ENCODE data around the gene DENND1A. TPM values are rescaled to one million over a fixed set of nuclear protein-coding genes. Genes with fewer than 3 reads are reported as not detected.
"Not testable (repeated sequence)": the region's sequence is repeated elsewhere in the genome, so short reads cannot be mapped to it uniquely, and the experiment has no call there.

Gene DENND1A
- total and polyA plus RNA-seq, 8 donors = 4.4 to 109 (median 21.4) TPM

DNA sequence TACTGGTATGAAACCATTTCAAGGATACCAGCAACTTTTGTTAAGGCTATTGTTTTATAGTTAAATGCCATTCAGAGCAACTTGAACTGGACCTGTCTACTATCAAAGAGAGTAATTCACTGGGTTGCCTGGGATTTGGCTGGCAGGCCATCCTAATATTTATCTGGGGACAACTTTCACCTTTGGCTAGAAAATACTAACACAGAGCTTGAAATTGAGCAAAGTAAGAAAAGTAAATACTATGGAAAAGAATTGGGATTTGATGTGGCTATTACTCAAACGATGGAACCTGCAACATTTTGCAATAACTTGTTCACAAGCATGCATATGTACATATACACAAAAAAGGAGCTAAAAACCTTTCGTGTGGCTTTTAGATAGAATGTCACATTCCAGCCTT lies 191.3 kb downstream of the DENND1A start:
- peaks cover 9 to 32% (median 22%) of the 10 kb centered on the region in 4 donors for H3K4me1 ChIP-seq
- TF ChIP-seq EP300 (IDR thresholded peaks at IDR 0.05) = no peak
- TF ChIP-seq, protein P1, sequence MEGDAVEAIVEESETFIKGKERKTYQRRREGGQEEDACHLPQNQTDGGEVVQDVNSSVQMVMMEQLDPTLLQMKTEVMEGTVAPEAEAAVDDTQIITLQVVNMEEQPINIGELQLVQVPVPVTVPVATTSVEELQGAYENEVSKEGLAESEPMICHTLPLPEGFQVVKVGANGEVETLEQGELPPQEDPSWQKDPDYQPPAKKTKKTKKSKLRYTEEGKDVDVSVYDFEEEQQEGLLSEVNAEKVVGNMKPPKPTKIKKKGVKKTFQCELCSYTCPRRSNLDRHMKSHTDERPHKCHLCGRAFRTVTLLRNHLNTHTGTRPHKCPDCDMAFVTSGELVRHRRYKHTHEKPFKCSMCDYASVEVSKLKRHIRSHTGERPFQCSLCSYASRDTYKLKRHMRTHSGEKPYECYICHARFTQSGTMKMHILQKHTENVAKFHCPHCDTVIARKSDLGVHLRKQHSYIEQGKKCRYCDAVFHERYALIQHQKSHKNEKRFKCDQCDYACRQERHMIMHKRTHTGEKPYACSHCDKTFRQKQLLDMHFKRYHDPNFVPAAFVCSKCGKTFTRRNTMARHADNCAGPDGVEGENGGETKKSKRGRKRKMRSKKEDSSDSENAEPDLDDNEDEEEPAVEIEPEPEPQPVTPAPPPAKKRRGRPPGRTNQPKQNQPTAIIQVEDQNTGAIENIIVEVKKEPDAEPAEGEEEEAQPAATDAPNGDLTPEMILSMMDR (IDR thresholded peaks at IDR 0.05) = no peak
- TF ChIP-seq POLR2A (IDR thresholded peaks at IDR 0.05) = no peak
- no peak for TF ChIP-seq POLR2AphosphoS5 (IDR thresholded peaks at IDR 0.05)
- H3K27ac ChIP-seq = no peak overlapping the region
- intact Hi-C loops (cut with DNase I; ENCODE audit: low total_unique reads) = no loop called here
- H3K36me3 ChIP-seq = no peaks in the 10 kb centered on the region
- no peak for DNase-seq
- no peaks in the 10 kb centered on the region for H3K27me3 ChIP-seq
- no peak overlapping the region for H3K4me3 ChIP-seq
- H3K9me3 ChIP-seq = no peaks in the 10 kb centered on the region
- WGBS, 5 donors = 52 to 82% (median 66%) methylated on average over 2 of the region's 2 CpGs

DNA sequence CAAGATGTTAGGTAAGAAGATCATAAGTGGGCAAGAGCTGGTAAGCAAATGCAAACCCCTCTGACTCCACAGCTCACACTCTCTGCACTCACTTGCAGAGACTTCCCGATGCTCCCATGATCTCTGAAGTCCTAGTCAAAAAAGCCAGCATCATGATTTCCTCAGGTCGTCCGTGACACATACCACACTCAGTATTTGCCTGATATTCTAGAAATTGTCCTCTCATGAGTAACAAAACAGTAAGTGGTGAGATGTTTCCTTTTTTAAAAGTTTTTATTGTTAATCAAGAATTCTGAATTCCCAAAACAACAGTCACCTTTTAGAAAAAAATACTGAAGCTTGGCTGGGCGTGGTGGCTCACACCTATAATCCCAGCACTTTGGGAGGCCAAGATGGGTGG lies 194.6 kb downstream of the DENND1A start:
- intact Hi-C loops (cut with DNase I; ENCODE audit: low total_unique reads) = no loop called here
- no peaks in the 10 kb centered on the region for H3K36me3 ChIP-seq
- DNase-seq = no peak
- peaks cover 0 to 6% (median 2%) of the 10 kb centered on the region in 4 donors for H3K4me1 ChIP-seq
- no peak overlapping the region for H3K27ac ChIP-seq
- 94 to 99% (median 97%) methylated on average over 4 of the region's 4 CpGs for WGBS, 5 donors
- H3K9me3 ChIP-seq = no peaks in the 10 kb centered on the region
- H3K27me3 ChIP-seq = no peaks in the 10 kb centered on the region
- no peak overlapping the region for H3K4me3 ChIP-seq
- TF ChIP-seq EP300 (IDR thresholded peaks at IDR 0.05) (no peak), POLR2AphosphoS5 (IDR thresholded peaks at IDR 0.05) (no peak), POLR2A (IDR thresholded peaks at IDR 0.05) (no peak)
- TF ChIP-seq, protein P1 (IDR thresholded peaks at IDR 0.05) = no peak

DNA sequence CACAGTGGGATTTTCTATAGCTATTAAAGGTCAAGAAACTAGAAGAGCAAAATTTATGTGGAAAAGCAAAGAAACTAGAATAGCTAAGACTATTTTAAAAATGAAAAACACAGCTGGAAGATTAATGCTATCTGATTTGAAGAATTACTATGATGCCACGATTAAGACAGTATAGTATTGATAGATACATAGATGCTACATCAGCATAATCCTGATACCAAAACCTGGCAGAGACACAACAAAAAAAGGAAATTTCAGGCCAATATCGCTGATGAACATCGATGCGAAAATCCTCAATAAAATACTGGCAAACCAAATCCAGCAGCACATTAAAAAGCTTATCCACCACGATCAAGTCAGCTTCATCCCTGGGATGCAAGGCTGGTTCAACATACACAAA lies 201.4 kb downstream of the DENND1A start:
- WGBS, 5 donors = 90 to 96% (median 92%) methylated on average over 5 of the region's 5 CpGs

DNA sequence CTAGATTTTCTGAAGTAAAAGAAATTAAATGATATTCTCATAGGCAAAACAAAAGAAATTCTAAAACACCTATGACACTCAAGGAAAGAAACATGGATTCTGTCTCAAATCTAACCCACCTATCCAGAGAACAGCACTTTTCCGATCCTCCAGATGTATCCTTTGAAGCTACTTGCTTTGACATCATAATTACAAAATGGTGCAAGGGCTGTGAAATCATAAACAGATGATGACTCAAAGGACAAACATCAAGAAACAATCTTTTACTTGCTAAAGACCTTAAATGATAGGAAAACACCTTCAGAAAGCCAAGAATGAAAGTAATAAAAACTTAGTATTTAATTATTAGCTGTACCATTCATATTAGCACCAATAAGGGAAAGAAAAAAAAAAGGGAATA lies 202.6 kb downstream of the DENND1A start:
- peaks cover 0 to 8% (median 0%) of the 10 kb centered on the region in 4 donors for H3K4me1 ChIP-seq
- no peak for DNase-seq
- 94 to 100% (median 97%) methylated on average over 1 of the region's 1 CpG for WGBS, 5 donors
- peaks cover 0 to 12% (median 6%) of the 10 kb centered on the region in 4 donors for H3K9me3 ChIP-seq
- H3K36me3 ChIP-seq = peaks cover 0 to 4% (median 0%) of the 10 kb centered on the region in 4 donors
- H3K27me3 ChIP-seq = no peaks in the 10 kb centered on the region
- H3K27ac ChIP-seq = no peak overlapping the region
- no peak for TF ChIP-seq EP300 (IDR thresholded peaks at IDR 0.05)
- TF ChIP-seq, protein P1 (IDR thresholded peaks at IDR 0.05) = no peak
- no peak for TF ChIP-seq POLR2AphosphoS5 (IDR thresholded peaks at IDR 0.05)
- TF ChIP-seq POLR2A (IDR thresholded peaks at IDR 0.05) = no peak
- no peak overlapping the region for H3K4me3 ChIP-seq
- intact Hi-C loops (cut with DNase I; ENCODE audit: low total_unique reads) = no loop called here

More for the DNA sequence above, 201.4 kb downstream of the DENND1A start:
- H3K4me3 ChIP-seq; H3K27ac ChIP-seq; H3K9me3 ChIP-seq; H3K27me3 ChIP-seq; H3K36me3 ChIP-seq; DNase-seq; H3K4me1 ChIP-seq; intact Hi-C loops (cut with DNase I; ENCODE audit: low total_unique reads): not testable (repeated sequence)

DNA sequence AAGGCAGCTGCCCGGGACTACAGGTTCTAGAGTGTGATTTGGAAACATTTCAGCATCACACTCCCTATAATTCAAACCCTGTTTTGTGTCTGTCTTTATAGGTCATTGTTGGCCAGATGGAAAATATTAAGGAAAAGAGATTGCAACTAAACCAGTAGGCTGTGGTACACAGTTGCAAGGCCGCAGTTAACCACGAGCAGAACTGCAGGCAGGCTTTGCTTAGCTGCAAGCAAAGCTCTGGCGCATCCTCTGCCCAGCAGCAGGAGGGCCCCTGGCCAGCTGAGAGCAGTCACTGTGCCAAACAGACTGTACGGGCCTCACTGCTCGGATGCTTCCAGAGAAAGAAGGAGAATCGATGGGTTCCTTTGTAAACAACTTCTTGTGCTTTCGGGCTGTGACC lies 204.5 kb downstream of the DENND1A start:
- intact Hi-C loops (cut with DNase I; ENCODE audit: low total_unique reads) = no loop called here
- TF ChIP-seq POLR2A (IDR thresholded peaks at IDR 0.05) (no peak), EP300 (IDR thresholded peaks at IDR 0.05) (no peak), POLR2AphosphoS5 (IDR thresholded peaks at IDR 0.05) (no peak)
- TF ChIP-seq, protein P1 (IDR thresholded peaks at IDR 0.05) = no peak

More for the DNA sequence above, 204.5 kb downstream of the DENND1A start:
- Histone ChIP-seq H3K27me3 (no peaks in the 10 kb centered on the region), H3K9me3 (peaks cover 0 to 16% (median 10%) of the 10 kb centered on the region in 4 donors), H3K36me3 (peaks cover 0 to 6% (median 0%) of the 10 kb centered on the region in 4 donors), H3K4me3 (no peak overlapping the region), H3K4me1 (peaks cover 0 to 8% (median 0%) of the 10 kb centered on the region in 4 donors), H3K27ac (no peak overlapping the region)
- 67 to 86% (median 80%) methylated on average over 8 of the region's 8 CpGs for WGBS, 5 donors
- peak in 1 of 2 donors; percentile 29 for DNase-seq
